GM12873 (cell line): ENCODE results near the gene CUX1.

Source experiments
- TF ChIP-seq, protein P1 (sequence below): IDR thresholded peaks from 2 replicates; pipeline ENCODE4 v1.5.1; 2012; ENCODE audit warnings: low read depth, mild to moderate bottlenecking, moderate library complexity, low read length, control low read depth; ENCODE audit not compliant: insufficient read depth; ENCODE audit errors: missing control alignments

CUX1 gene

DNA sequence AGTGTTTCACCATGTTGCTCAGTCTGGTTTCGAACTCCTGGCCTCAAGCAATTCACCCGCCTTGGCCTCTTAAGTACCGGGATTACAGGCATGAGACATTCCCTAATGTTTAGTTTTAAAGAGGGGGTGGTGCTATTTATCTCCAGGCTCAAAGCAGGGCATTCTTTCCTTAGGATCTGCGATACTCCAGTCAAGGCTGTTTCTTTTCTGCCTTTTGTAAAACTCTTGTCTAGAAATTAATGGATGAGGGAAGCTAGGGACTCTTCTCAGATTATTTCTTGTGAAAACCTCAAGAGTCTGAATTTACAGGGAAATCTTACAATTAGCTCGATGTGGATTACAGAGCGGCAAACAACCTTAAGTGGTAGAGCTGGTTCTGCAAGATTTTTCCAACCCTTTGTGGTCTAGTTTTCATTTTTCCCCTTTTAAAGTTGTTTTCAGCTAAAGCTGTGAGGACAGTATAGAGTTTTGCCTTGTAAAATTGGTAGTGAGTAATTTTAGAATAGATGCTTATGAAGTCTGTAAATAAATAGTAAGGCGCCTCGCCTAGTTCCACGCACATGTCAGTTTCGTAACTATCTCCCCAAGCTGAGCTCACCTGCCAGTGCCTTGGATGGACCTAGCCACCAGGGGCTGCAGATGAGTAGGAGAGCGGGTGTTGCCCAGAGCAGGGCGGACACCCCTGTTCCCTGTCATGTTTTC is 53.1 kb downstream of the CUX1 start:
- TF ChIP-seq, protein P1, sequence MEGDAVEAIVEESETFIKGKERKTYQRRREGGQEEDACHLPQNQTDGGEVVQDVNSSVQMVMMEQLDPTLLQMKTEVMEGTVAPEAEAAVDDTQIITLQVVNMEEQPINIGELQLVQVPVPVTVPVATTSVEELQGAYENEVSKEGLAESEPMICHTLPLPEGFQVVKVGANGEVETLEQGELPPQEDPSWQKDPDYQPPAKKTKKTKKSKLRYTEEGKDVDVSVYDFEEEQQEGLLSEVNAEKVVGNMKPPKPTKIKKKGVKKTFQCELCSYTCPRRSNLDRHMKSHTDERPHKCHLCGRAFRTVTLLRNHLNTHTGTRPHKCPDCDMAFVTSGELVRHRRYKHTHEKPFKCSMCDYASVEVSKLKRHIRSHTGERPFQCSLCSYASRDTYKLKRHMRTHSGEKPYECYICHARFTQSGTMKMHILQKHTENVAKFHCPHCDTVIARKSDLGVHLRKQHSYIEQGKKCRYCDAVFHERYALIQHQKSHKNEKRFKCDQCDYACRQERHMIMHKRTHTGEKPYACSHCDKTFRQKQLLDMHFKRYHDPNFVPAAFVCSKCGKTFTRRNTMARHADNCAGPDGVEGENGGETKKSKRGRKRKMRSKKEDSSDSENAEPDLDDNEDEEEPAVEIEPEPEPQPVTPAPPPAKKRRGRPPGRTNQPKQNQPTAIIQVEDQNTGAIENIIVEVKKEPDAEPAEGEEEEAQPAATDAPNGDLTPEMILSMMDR = peak; percentile 15

DNA sequence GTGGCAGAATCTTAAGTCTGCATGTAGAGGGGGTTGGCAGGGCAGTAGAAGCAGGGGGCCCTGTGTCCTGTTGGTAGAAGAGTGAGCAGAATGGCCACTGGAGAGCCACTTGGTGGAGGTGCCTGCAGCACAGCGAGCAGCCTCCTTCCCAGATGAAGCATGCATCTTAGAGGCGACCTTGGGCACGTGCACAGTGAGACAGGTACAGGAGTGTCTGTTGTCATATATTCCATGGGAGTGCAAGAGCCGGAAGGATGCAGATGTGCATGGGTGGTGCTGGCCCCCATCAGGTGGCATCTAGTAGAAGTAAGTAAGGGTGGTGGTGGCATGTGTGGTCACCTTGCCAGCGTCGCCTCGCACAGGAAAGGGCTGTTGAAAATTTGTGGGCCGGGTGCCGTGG is 53.9 kb downstream of the CUX1 start:
- TF ChIP-seq, protein P1 = no peak

DNA sequence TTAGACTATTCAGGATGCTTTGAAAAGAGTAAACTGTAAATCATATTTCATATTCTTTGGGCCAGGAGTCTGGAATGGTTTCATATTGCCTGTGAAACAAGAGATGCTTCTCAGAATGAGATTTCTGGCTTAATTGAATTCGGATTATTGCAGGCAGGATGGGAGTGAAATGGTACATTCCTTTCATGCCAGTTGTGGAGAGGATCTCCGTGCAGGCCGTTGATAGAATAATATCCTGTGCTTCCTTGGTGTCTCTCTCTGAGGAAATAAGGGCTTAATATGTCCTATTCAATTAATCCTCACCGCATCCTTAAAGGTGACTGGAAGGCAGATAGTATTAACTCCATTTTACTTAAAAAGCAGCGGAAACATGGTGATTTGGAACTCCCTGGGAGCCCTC is 56.6 kb downstream of the CUX1 start:
- TF ChIP-seq, protein P1 = no peak

DNA sequence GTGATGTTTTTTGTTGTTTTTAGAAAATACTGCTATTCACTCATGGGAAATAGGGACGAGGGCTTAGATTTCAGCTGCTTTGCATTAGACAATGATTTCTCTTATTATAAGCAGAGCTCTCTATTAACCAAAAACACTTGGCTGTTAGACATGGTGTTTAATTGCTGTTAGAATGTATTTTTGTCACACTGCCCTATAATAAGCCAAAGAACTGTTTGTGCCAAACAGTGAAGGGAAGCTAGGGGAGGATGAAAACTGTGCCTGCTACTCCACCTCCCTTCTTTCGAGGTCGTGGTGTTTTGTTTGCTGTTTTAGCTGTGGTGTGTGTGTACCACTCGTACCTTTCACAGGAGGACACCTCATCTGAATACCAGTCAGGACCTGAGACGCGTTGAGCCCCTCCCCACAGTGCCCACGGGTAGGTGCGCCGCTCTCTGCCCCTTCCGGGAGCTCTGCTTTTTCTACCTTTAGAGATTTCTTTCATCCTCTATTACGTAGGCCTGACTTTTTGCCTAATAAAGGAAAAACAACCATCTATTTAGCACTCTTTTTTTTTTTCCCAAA is 57.9 kb downstream of the CUX1 start:
- TF ChIP-seq, protein P1 = no peak

DNA sequence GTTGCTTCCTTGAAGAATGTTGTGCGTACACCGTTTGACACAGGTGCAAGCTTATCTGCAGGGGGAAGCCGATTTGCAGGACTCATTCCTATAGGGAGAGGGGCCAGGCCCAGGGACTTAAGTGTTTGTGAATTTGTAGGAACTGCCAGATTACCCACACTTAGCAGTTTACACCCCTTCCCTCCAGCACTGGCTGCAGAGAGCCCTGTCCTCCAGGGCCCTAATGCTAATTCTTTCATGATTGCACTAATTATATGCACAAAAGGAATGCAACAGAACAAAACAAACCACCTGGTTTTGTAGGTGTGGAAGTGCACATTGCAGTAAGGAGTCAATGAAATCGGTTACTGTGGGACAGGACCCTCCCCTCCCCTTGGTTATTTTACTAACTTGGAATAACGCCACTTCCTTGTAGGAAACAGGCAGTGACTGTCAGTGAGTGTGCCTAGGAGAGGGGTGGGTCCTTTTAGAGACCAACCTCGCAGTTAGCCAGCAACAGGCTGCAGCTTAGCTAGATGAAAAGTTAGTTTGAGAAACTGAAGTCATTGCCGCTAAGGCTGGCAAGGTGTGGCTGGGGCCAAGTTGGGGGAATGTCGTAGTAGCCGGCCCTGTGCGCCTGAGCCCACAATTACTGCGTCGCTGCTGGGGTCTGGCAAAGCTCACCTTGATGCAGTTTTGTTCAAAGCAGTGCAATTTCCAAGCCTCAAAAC is 60.6 kb downstream of the CUX1 start:
- TF ChIP-seq, protein P1 = no peak

DNA sequence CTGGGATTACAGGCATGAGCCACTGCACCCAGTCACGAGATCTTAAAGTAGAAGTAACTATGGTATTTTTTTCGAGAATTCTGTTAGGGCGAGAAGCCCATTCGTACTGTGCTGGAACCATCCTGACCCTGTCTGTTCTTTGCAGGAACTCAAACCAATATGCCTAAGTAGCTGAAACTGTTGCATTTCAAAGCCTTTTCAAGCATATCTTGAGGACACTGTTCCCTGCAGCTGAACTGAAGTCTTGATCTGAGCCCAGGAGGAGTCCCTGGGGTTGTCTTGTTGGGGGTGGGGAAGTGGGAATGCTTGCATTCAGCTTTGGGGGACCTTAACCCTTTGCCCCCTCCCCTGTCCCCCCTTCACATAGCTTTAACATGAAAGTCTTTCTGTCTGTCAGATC is 61.5 kb downstream of the CUX1 start:
- TF ChIP-seq, protein P1 = no peak

DNA sequence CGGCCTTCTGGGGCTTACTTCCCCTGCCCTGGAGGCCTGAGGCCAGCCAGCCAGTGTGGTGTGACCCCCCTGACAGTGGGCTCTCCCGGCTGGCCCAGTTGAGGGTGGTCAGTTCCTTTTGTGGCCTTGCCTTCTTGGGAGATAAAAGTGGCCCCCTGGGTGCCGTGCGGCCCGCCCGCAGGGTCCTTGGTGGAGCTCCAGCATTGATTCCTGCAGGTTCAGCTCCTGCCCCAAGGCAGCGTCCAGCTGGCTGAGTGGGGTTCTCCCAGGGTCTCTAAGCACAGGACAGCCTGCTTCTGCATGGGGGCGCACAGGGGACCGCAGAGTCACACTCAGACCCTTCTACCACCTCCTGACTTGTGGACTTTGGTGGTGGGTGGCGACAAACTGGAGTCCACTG is 62.1 kb downstream of the CUX1 start:
- TF ChIP-seq, protein P1 = no peak
